Measurements from ENCODE around the gene SMARCB1. TPM values are rescaled to one million over a fixed set of nuclear protein-coding genes. Genes with fewer than 3 reads are reported as not detected.

SMARCB1 gene
- total RNA-seq, 1 donor from 2014 or later, result 22.1 TPM

DNA sequence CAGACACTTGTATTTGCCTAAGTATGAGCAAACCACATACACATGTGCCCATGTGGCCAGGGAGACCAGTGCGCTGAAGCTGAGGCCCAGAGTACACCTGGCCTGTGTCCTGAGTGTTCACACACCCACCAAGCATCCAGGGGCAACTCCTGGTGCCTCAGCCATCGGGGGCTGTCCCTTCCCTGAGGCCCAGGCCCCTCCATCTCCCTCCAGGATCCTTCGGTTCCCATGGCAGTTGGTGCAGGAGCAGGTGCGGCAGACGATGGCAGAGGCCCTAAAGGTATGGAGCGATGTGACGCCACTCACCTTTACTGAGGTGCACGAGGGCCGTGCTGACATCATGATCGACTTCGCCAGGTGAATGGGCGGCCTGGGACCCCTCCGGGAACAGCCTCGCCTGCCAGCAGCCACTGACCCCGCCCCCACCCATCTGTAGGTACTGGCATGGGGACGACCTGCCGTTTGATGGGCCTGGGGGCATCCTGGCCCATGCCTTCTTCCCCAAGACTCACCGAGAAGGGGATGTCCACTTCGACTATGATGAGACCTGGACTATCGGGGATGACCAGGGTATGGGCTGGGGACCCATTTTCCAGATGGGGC, 6.5 kb upstream of the SMARCB1 start:
- no peak for DNase-seq

GRCh38 chr22:23781065-23781464, 5.7 kb upstream of the SMARCB1 start:
- DNase-seq, result peak; percentile 56

- no peak for DNase-seq
Measured at GRCh38 chr22:23781511-23782183, 5.1 kb upstream of the SMARCB1 start.

DNA sequence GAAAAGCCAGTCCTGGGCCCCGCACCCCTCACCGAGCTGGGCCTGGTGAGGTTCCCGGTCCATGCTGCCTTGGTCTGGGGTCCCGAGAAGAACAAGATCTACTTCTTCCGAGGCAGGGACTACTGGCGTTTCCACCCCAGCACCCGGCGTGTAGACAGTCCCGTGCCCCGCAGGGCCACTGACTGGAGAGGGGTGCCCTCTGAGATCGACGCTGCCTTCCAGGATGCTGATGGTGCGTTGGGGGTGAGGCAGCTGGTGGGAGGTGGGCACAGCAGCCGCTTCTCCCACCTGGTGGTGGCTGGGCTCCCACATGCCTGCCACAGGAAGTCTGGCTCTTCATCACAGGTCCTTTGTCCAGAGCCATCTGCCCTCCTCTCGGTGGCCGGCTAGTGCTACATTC, 4.5 kb upstream of the SMARCB1 start:
- no peak for DNase-seq

GRCh38 chr22:23782703-23783102, 4.1 kb upstream of the SMARCB1 start:
- no peak for DNase-seq

DNA sequence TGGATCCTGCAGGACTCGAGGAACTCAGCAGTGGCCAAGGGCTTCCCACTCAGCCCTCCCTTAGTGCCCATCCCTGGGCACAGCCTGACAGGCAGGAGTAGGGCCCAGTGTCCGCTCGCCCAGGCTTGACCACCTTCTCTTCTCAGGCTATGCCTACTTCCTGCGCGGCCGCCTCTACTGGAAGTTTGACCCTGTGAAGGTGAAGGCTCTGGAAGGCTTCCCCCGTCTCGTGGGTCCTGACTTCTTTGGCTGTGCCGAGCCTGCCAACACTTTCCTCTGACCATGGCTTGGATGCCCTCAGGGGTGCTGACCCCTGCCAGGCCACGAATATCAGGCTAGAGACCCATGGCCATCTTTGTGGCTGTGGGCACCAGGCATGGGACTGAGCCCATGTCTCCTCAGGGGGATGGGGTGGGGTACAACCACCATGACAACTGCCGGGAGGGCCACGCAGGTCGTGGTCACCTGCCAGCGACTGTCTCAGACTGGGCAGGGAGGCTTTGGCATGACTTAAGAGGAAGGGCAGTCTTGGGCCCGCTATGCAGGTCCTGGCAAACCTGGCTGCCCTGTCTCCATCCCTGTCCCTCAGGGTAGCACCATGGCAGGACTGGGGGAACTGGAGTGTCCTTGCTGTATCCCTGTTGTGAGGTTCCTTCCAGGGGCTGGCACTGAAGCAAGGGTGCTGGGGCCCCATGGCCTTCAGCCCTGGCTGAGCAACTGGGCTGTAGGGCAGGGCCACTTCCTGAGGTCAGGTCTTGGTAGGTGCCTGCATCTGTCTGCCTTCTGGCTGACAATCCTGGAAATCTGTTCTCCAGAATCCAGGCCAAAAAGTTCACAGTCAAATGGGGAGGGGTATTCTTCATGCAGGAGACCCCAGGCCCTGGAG, 3.3 kb upstream of the SMARCB1 start:
- DNase-seq, result no peak

DNA sequence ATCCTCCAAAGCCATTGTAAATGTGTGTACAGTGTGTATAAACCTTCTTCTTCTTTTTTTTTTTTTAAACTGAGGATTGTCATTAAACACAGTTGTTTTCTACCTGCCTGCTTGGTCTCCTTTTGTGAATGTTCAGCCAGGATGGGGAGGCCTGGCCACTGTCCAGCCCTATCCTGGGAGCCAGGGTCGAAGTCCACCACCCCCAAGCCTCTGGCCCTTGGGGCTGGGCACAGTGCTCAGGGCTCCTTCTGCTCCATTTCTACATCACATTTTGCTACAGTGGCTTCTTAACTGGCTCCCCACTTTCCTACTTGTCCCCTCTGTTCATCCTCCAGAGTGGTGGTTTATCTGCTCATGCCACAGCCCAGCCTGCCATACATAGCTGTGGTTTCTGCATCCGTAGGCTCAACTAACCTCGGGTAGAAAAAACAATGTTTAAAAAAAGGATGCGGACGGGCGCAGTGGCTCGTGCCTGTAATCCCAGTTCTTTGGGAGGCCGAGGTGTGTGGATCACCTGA, 2.5 kb upstream of the SMARCB1 start:
- no peak for DNase-seq

DNA sequence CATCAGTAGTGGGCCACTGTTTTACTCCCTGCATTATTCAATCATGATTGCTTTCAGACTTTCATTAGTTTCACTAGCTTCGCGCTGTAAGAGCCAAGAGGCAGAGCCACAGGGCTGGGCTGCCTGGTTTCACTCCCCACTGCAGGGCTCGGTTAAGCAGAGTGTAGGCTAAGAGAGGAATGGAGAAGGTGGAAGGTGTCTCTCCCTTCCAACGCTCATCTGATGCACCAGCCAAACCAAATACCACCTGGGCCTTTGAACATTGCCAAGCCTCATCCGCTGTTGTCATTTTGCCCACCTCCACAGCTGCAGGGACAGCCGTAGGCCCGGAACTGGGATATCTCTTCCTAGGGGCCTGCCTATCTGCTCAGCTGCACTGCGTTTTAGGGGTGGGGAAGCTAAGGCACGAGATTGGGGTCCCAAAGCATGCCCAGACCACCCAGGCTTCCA, 480 bp upstream of the SMARCB1 start:
- DNase-seq, result no peak

- no peak for DNase-seq
Measured at GRCh38 chr22:23787600-23787896, 782 bp downstream of the SMARCB1 start.

- no peak for DNase-seq
Measured at GRCh38 chr22:23787910-23788309, 1.1 kb downstream of the SMARCB1 start.

DNA sequence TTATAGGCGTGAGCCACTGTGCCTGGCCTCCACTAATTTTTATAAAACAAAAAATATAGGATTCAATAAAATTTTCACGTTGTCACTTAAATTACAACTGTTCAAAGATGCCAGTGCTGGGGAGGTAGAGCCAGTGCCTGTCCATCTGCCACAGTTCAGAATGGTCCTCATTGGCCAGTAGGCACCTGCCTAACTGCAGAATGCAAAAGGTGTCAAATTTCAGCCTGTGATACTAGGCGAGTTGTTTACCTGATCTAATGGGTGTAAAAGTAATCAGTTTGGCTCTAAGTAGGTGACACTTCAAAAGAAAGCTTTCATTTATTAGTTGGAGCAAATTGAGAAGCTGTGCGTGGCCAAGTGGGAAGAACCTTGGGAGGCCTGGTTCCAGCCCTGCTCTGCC, 2.4 kb downstream of the SMARCB1 start:
- no peak for DNase-seq

DNA sequence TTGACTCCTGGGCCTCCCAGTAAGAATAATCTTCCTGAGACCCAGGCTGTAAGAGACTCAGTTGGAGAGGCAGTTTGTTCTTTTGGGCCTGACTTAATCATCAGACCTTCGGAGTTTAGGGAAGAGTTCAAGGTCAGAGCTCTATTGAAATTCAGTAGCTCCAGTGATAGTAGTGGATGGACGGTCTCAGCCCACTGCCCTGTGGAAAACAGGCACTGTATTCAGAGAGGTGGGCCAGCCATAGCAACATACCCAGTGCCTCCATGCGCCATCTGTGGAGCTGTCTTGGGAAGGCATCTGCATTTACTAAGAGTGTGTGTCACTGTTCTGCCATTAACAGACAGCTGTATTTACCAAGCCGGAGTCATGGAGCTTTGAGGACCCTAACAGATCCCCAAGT, 2.9 kb downstream of the SMARCB1 start:
- DNase-seq, result no peak

GRCh38 chr22:23790819-23791737, 4.3 kb downstream of the SMARCB1 start:
- DNase-seq, result peak; percentile 66

DNA sequence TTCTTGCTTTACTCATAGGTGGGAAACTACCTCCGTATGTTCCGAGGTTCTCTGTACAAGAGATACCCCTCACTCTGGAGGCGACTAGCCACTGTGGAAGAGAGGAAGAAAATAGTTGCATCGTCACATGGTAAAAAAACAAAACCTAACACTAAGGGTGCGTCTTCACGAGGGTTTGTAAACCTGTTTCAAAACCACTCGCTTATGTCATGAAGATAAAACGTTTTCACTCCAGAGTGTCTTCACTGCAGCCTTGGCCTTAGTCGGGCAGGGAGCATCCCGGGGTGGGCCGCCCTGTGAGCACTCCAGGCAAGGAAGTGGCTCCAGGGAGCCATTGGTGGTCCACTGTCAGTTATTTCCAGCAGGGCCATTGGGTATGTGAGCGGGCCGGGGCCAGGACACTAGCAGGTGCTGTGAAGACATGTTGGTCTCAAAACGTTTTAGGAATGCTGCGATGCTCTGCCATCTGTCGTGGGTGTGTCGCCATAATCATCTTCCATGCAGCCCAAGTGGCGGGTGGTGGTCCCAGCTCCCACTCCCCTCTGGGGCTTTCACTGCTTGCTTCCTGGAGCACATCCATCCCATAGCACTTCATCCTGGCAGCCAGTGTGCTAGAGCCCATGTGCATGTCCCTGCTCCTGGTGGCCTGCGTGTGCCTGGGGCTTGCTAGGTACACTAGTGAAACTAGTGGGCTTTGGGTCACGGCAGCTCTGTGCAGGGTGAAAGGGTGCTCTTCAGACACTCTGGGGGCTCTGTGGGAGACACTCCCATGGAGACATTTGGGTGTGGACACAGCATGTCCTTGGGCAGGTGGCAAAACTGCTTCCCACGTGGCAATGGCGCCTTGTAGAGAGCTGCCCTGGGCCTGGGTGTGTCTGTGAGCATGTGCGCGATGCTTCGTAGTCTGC, 5.2 kb downstream of the SMARCB1 start:
- DNase-seq, result no peak

DNA sequence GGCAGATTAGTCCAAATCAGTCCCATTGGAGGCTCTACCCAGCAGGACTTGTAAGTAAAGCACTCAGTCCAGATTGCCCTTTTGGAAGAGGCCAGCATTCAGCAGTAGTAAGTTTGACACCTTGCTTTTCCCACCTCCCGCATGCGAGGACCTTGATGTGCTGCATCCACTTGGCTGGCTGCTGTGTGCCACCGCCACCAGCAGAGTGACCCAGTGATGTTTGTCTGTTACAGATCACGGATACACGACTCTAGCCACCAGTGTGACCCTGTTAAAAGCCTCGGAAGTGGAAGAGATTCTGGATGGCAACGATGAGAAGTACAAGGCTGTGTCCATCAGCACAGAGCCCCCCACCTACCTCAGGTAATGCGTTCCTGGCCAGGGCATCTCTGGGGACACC, 6.6 kb downstream of the SMARCB1 start:
- no peak for DNase-seq

GRCh38 chr22:23796461-23796860, 9.7 kb downstream of the SMARCB1 start:
- peak; percentile 50 for DNase-seq

DNA sequence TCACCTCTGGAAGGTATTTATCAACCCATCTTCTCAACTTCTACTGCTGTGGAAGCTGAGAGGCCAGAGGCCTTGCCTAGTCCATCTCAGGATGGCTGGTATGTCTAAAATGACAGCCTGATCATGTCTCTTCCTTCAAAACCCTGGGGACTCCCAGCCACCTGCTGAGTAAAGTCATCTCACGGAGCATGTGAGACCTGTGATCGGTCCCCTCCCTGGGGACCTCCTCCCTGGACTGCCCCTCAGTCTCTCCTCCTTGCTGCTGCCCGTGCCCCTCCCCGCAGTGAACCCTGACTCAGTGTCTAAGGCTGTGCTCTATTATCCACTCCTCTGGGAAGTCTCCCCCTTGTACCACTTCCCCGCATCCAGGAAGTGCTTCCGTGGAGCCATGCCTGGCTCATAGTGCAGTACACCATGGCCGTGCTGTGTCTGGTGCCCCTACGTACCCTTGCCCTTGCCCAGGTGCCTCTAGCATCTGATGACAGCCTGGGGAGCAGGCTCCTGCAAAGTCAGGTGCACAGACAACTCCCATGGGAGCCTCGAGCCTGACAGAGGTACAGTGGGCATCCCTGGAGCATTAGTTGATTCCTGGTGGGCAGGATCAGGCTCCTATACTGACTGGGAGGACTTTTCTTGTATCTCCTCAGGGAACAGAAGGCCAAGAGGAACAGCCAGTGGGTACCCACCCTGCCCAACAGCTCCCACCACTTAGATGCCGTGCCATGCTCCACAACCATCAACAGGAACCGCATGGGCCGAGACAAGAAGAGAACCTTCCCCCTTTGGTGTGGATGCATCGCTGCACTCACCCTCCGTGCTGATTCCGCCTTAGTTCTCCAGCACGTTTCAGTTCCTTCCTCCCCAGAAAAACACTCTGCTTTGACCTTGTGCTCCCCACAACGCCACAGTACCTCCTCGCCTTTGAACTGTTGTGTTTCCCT, 13.8 kb downstream of the SMARCB1 start:
- no peak for DNase-seq

DNA sequence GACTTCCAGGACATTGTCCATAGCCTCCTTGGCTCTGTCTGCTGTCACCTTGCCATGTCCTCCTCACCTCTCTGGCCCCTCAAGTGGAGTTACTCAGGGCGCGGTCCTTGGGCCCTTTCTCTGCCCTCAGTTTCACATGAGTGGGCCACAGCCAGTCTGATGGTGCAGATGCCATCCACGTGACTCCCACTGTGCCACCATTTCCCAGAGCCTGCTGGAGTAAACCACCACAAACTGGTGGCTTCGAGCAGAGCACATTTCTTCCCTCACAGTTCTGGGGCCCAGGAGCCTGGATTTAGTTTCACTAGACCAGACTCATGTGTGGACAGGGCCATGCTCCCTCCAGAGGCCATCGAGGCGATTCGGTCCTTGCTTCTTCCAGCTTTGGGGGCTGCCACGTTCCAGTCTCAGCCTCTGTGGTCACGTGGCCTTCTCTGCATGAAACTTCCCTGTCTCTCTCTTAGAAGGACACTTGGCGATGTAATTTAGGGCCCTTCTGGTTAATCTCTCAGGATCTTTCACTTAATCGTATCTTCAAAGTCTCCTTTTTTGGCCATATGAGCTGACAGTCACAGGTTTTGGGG, 14.6 kb downstream of the SMARCB1 start:
- no peak for DNase-seq

DNA sequence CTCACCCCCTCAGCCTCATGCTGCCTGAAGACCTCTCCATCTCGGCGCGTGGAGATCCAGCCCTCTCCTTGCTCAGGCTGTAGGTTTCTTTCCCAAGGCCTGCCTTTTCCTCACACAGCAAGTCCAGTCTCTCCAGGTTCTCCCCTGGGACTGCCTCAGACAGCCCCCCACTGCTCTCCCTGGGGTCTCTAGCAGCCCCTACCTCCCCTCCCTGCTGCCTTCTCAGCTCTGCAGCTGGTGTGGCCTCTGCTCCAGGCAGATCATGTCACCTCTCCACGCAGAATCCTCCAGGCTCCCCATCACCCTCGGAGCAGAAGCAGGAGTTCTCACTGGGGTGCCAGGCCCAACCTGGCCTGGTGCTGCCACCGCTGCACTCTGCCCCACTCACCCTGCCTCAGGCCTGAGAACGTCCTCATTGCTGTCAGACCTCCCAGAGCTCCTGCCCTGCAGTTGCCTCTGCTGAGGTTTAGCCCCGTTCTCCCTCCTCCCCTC, 15.2 kb downstream of the SMARCB1 start:
- no peak for DNase-seq
